ENCODE measurements around the gene SERPINB13.

The SERPINB13 gene

GRCh38 chr18:63564561-63564960 lies 22.6 kb upstream of the SERPINB13 start:
- H3K9me2 ChIP-seq (replicated peaks; ENCODE audit: insufficient read depth, low read length) = no peaks in the 10 kb centered on the region

GRCh38 chr18:63567276-63567675 lies 19.9 kb upstream of the SERPINB13 start:
- Histone ChIP-seq H3K4me2 (ENCODE audit: low read depth, low read length, poor library complexity, severe bottlenecking) (no peak overlapping the region), H3K36me3 (ENCODE audit: low read length) (no peaks in the 10 kb centered on the region), H3K9me2 (replicated peaks; ENCODE audit: insufficient read depth, low read length) (no peaks in the 10 kb centered on the region), H3K4me3 (ENCODE audit: insufficient read depth, low read length, poor library complexity, severe bottlenecking) (no peak overlapping the region), H3K9ac (ENCODE audit: low read length) (no peak overlapping the region), H3F3A (ENCODE audit: insufficient read depth) (no peaks in the 10 kb centered on the region), H3K79me2 (ENCODE audit: insufficient read depth, low read length) (no peaks in the 10 kb centered on the region), H4K20me1 (ENCODE audit: low read depth, low read length) (no peaks in the 10 kb centered on the region), H2AFZ (ENCODE audit: low read depth, low read length, severe bottlenecking) (no peak overlapping the region), H3K27ac (ENCODE audit: low read depth, low read length) (no peak overlapping the region), H3K27me3 (ENCODE audit: low read length) (no peaks in the 10 kb centered on the region), H3K9me3 (ENCODE audit: insufficient read depth, low read length) (no peaks in the 10 kb centered on the region)
- TF ChIP-seq EZH2phosphoT487 (conservative IDR thresholded peaks at IDR 0.05; ENCODE audit: low read length) (no peak), CTCF (IDR thresholded peaks at IDR 0.05; ENCODE audit: insufficient read depth, low read length, poor library complexity, severe bottlenecking) (no peak)

More at GRCh38 chr18:63564561-63564960, 22.6 kb upstream of the SERPINB13 start:
- Histone ChIP-seq H3K4me3 (ENCODE audit: insufficient read depth, low read length, poor library complexity, severe bottlenecking) (no peak overlapping the region), H3K4me2 (ENCODE audit: low read depth, low read length, poor library complexity, severe bottlenecking) (no peak overlapping the region), H3K36me3 (ENCODE audit: low read length) (no peaks in the 10 kb centered on the region), H3K9me3 (ENCODE audit: insufficient read depth, low read length) (no peaks in the 10 kb centered on the region), H3K79me2 (ENCODE audit: insufficient read depth, low read length) (no peaks in the 10 kb centered on the region), H4K20me1 (ENCODE audit: low read depth, low read length) (no peaks in the 10 kb centered on the region), H3K27me3 (ENCODE audit: low read length) (no peaks in the 10 kb centered on the region), H3K9ac (ENCODE audit: low read length) (no peak overlapping the region), H2AFZ (ENCODE audit: low read depth, low read length, severe bottlenecking) (no peak overlapping the region), H3F3A (ENCODE audit: insufficient read depth) (no peaks in the 10 kb centered on the region), H3K27ac (ENCODE audit: low read depth, low read length) (no peak overlapping the region)
- TF ChIP-seq CTCF (IDR thresholded peaks at IDR 0.05; ENCODE audit: insufficient read depth, low read length, poor library complexity, severe bottlenecking) (no peak), EZH2phosphoT487 (conservative IDR thresholded peaks at IDR 0.05; ENCODE audit: low read length) (no peak)

- H3K9me2 ChIP-seq (replicated peaks; ENCODE audit: insufficient read depth, low read length) = no peaks in the 10 kb centered on the region
- no peak overlapping the region for H2AFZ ChIP-seq (ENCODE audit: low read depth, low read length, severe bottlenecking)
- no peaks in the 10 kb centered on the region for H3K9me3 ChIP-seq (ENCODE audit: insufficient read depth, low read length)
- H3F3A ChIP-seq (ENCODE audit: insufficient read depth) = no peaks in the 10 kb centered on the region
- H3K79me2 ChIP-seq (ENCODE audit: insufficient read depth, low read length) = no peaks in the 10 kb centered on the region
- no peaks in the 10 kb centered on the region for H3K36me3 ChIP-seq (ENCODE audit: low read length)
- no peaks in the 10 kb centered on the region for H4K20me1 ChIP-seq (ENCODE audit: low read depth, low read length)
- H3K27me3 ChIP-seq (ENCODE audit: low read length) = no peaks in the 10 kb centered on the region
- no peak overlapping the region for H3K4me3 ChIP-seq (ENCODE audit: insufficient read depth, low read length, poor library complexity, severe bottlenecking)
- H3K9ac ChIP-seq (ENCODE audit: low read length) = no peak overlapping the region
- TF ChIP-seq EZH2phosphoT487 (conservative IDR thresholded peaks at IDR 0.05; ENCODE audit: low read length) (no peak), CTCF (IDR thresholded peaks at IDR 0.05; ENCODE audit: insufficient read depth, low read length, poor library complexity, severe bottlenecking) (no peak)
- no peak overlapping the region for H3K27ac ChIP-seq (ENCODE audit: low read depth, low read length)
- H3K4me2 ChIP-seq (ENCODE audit: low read depth, low read length, poor library complexity, severe bottlenecking) = no peak overlapping the region
Observed at GRCh38 chr18:63567825-63568224, 19.3 kb upstream of the SERPINB13 start.
